Neural progenitor cell (in vitro differentiated cells): ENCODE results near the gene OSBPL8.

Experiments
- EZH2 ChIP-seq: fragments of 200-600 bp; sonication (generic); IDR thresholded peaks from 2 replicates; pipeline ENCODE4 v1.6.1; 2017; ENCODE audit warnings: antibody characterized with exemption, mild to moderate bottlenecking, moderate library complexity
- TF ChIP-seq, protein P1 (sequence below): fragments of 200-600 bp; sonication (generic); IDR thresholded peaks from 2 replicates; pipeline ENCODE4 v1.5.1; 2017; ENCODE audit warnings: antibody characterized with exemption, mild to moderate bottlenecking

DNA sequence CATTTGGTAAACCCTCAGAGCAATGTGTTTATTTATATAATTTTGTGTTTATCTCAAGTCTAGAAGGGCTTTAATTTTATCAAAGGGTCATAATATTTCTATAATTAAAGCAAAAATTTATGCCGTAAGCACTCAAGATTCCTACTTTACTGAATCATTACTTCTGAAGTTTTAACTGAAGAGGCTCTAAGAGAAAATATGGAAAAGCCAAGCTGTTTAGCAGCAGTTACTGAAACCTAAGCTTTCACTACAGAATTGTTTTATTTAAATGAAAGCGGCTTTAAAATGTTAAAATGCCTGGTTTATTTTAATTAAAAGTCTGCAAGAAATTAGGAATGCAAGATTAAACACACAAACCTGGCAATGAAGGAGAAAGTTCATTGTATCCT, 137.4 kb downstream of the OSBPL8 start:
- TF ChIP-seq, protein P1, sequence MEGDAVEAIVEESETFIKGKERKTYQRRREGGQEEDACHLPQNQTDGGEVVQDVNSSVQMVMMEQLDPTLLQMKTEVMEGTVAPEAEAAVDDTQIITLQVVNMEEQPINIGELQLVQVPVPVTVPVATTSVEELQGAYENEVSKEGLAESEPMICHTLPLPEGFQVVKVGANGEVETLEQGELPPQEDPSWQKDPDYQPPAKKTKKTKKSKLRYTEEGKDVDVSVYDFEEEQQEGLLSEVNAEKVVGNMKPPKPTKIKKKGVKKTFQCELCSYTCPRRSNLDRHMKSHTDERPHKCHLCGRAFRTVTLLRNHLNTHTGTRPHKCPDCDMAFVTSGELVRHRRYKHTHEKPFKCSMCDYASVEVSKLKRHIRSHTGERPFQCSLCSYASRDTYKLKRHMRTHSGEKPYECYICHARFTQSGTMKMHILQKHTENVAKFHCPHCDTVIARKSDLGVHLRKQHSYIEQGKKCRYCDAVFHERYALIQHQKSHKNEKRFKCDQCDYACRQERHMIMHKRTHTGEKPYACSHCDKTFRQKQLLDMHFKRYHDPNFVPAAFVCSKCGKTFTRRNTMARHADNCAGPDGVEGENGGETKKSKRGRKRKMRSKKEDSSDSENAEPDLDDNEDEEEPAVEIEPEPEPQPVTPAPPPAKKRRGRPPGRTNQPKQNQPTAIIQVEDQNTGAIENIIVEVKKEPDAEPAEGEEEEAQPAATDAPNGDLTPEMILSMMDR = no peak
- no peak for TF ChIP-seq EZH2
